GM10847 (cell line): ENCODE measurements around the gene STAC.

Experiments
- POLR2A ChIP-seq: IDR thresholded peaks from 2 replicates; pipeline ENCODE4 v1.6.1; 2011; ENCODE audit not compliant: insufficient read length; ENCODE audit errors: extremely low read depth

The STAC gene

GRCh38 chr3:36447061-36447460, 66.8 kb downstream of the STAC start:
- TF ChIP-seq POLR2A: no peak

DNA sequence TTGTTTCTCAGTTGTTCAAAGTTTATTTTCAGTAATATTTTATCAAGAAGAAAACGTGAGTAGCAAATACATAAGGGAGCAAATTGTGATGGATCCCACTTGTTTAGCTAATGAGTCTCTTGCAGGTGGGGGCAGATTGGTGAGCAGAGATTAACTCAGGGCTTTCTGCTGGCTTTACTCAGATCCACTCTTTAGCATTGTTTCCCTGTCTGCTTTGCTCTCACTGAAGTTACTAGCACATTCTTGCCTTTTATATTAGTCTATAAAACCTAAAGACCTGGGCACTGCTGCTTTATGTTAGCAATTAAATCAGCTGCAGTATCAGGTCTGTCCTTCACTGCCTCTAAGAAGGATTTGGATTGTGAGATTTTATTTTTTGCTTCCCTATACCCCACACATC, 71.5 kb downstream of the STAC start:
- TF ChIP-seq POLR2A: no peak

DNA sequence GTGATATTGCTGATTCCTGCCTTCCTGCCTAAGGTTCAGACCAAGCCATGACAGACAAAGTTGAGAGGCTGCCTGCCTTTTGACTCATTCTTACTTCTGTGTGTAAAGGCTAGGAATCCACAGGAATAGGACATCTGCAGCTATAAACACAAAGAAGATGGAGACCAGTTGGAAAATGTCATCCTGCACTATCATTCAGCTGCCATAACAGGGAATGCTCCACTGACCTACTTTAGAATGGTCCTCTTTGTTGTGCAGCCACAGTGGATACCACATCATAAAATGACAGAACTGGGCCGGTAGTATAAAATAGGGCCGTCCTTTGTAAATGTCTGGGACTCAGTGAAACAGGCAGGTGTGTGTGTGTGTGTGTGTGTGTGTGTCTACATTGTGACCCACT, 75.1 kb downstream of the STAC start:
- TF ChIP-seq POLR2A: no peak

- TF ChIP-seq POLR2A: no peak
Observed at GRCh38 chr3:36456784-36457183, 76.5 kb downstream of the STAC start.

DNA sequence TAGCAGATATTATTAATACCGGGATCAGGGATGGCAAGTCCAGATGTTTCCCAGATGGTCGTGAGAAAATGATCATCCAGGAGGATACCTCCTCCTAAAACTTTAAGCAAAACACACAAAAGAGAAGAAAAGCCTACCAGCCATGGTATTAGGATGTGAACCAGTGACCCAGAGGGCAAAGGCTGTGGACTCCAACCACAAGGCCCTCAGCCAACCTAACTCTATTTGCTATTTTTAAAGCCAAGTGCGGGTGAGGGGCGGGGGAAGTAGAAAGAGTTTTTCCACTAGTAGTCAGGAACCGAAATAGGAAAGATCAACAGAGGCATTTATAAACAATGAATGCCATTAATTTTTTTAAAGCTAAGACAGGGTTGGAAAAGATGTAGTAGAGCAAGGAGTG, 77.4 kb downstream of the STAC start:
- TF ChIP-seq POLR2A: no peak

GRCh38 chr3:36459177-36459576, 78.9 kb downstream of the STAC start:
- no peak for TF ChIP-seq POLR2A

DNA sequence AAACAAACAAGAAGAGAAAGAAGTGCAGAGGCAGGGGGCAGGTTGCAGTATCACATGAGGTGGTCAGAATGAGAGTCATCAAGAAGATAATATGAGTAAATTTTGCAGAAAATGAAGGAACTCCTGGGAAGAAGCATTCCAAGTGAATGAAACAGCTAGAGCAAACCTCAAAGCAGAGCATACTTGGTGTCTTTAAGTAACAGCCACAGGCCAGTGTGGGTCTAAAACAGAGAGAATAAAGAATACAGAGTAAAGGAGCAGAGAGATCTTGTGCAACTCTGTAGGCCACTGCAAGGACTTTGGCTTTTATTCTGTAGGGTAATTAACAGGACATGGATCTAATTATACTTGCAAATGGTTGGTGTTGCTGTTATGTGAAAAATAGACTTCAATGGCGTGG, 81.3 kb downstream of the STAC start:
- TF ChIP-seq POLR2A: no peak

GRCh38 chr3:36475558-36475957, 95.3 kb downstream of the STAC start:
- TF ChIP-seq POLR2A: no peak

DNA sequence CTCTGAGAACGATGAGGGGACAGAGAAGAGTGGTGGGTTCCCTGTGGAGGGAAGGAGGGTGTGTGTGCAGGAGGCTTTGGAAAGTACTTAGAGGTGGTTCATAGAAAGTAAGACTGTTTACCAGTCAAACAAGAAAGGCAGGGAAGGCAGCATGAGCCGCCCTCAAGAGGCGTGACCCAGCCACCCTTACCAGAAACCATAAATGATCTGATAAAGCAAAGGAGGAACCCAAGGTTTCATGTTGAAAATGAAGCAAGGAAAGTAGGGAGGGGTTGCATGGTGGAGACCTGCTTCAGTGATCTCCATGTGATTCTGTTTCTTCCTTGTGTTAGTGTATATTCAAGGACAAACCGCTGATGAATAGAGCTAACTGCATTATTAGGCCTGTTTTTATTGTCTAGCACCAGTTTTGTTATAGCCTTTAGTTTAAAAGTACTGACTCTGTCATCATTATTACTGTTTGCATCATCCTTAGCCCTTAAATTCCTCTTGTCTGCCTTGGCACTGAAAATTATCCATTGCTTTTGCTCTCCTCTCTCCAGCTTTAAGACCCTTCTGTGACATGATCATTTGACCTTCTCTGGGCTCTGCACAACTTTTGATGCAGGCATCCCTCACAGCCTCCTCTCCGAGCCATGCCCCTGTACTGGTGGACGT, 96.1 kb downstream of the STAC start:
- no peak for TF ChIP-seq POLR2A

GRCh38 chr3:36477655-36478054, 97.4 kb downstream of the STAC start:
- TF ChIP-seq POLR2A: no peak

DNA sequence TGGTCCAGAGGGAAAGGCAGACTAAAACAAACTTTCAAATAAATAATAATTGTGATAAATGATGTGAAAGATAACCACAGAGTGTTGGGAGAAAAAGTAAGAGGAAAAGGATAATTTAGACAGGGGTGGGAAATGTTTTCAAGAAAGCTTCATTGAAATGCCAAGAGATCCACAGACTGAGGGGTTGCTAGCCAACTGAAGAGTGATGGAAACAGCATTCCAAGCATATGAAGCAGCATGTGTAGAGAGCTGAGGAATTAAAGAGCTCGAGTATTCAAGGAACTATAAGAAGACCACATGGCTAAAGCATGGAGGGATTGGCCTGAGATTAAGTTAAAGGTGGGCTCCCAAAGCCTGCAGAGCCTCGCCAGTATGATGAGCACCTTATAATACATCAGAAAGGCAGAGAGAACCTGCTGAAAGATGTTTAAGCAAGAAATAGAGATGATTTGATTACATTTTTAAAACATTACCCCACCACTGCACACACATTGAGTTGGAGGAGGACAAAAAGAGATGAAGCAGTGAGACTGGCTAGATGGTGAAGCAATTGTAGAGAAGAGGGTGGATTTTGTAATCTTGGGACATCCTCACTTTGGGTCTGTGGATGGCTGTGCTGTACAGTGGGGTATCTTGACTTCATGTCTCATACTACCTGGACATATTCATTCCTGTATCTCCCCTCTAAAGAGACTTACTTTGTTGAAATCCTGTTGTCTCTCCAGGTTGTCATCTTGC, 100.8 kb downstream of the STAC start:
- no peak for TF ChIP-seq POLR2A

DNA sequence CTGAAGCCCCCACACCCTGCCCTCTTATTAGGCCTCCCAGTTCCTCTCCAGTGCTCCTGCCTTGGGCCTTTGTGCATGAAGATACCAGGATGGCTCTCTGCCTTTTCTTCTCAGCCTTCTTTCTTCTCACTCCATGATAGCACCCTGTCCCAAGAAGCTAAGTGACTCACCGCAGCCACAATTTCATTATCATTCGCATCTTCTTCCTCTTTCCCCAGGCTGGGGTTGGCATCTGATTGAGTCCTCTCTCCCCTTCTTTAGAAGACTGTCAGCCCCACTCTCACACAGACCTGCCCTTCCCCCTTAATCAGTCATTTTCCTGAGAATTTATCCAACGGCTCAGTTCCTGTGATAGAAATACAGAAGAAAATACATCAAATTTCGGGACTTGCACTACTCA, 102.0 kb downstream of the STAC start:
- no peak for TF ChIP-seq POLR2A

GRCh38 chr3:36482880-36483279, 102.6 kb downstream of the STAC start:
- TF ChIP-seq POLR2A: no peak

GRCh38 chr3:36483709-36484108, 103.4 kb downstream of the STAC start:
- TF ChIP-seq POLR2A: no peak

- TF ChIP-seq POLR2A: no peak
Observed at GRCh38 chr3:36484386-36484785, 104.1 kb downstream of the STAC start.

DNA sequence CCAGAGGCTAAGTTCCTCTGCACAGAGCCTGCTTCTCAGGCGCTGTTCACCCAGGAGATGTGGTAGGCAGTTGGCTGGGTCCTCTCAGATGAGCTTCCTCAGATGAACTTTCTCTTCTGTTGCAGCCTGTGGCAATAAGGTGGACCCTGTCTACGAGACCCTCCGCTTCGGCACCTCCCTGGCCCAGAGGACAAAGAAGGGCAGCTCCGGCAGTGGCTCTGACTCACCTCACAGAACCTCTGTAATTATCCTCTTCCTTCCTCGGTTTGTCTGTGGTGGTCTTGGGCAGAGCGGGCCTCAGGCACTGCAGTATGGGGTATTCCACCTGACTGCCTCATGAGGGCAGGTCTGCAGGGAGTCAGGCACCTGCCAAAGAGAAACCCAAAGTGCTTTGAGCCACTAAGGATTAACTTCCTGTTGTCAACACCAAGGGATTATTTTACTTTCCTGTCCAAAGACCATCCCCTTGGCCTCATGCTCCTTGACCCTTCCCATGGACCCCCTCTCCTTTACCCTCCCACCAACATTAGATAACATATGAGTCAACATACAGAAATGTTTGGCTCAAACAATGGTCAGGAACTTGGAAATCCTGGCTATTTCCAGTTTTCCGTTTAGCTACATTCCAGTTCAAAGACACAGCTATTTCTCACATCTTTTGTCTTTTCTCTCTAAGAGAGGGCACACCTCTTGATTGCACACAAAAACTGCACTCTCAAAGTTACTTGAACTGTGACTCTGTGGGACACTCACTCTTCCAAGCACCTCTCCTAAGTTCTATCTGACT, 105.9 kb downstream of the STAC start:
- TF ChIP-seq POLR2A: no peak
